ENCODE results near the gene DST. TPM values are rescaled to one million over a fixed set of nuclear protein-coding genes. Genes with fewer than 3 reads are reported as not detected.
A peak's percentile ranks its signal among the peaks of the same experiment; 100 is the strongest.

The DST gene
- polyA plus RNA-seq, 1 of the 3 experiments (the other 2 are of a cell fraction) = 64.3 TPM

GRCh38 chr6:56547687-56548086 lies 95.0 kb downstream of the DST start (continued):
- no peak for TF ChIP-seq PBX3 (IDR thresholded peaks at IDR 0.05)
- no peak for TF ChIP-seq TAF1 (IDR thresholded peaks at IDR 0.05; ENCODE audit: borderline replicate concordance, low read depth, low read length)
- TF ChIP-seq RXRA (IDR thresholded peaks at IDR 0.05; ENCODE audit: borderline replicate concordance, low read depth) = no peak
- TF ChIP-seq EZH2phosphoT487 (IDR thresholded peaks at IDR 0.05; ENCODE audit: borderline replicate concordance, low read depth) = no peak
- TF ChIP-seq FOXM1 (IDR thresholded peaks at IDR 0.05; ENCODE audit: low read depth) = no peak
- TF ChIP-seq MAX (IDR thresholded peaks at IDR 0.05; ENCODE audit: low read depth) = no peak
- no peak for TF ChIP-seq RAD21 (IDR thresholded peaks at IDR 0.05; ENCODE audit: low read length)

- ChIA-PET POLR2A (interaction anchor here (0.6 to 1.3 kb wide), 8 partner anchors 18 to 309 kb away, joined by 3 to 9 read pairs (median 4); no protein-coding TSS in a partner anchor), CTCF (interaction anchor here (0.6 to 4.9 kb wide), 14 partner anchors 9 to 184 kb away, joined by 3 to 31 read pairs (median 3); no protein-coding TSS in a partner anchor)
- Histone ChIP-seq H2AFZ (ENCODE audit: low read depth) (0 out of 2 replicates have a peak overlapping the region, but pooled peaks have one; percentile 10), H3K36me3 (replicated peaks in 1 of 2; ENCODE audit: control insufficient read depth in 1 of 2, insufficient read depth in 2 of 2, low read length in 1 of 2) (peaks cover 0 to 5% of the 10 kb centered on the region in 2 experiments), H3K4me2 (peak overlapping the region; percentile 74), H3K27ac (ENCODE audit: low read depth in 2 of 2, low read length in 1 of 2) (peak overlapping the region; percentile 88 to 96), H3K4me3 (ENCODE audit: low read depth in 2 of 2, low read length in 1 of 2) (peak overlapping the region; percentile 56 to 76), H3K9me2 (no peaks in the 10 kb centered on the region), H3K27me3 (ENCODE audit: insufficient read depth) (no peaks in the 10 kb centered on the region), H3F3A (replicated peaks; ENCODE audit: insufficient read depth) (peaks cover 32% of the 10 kb centered on the region), H4K20me1 (ENCODE audit: insufficient read depth) (peaks cover 8% of the 10 kb centered on the region; the same call in 1 of the 2 replicates), H3K4me1 (ENCODE audit: control insufficient read depth in 1 of 2, insufficient read depth in 2 of 2, low read depth in 1 of 2, low read length in 1 of 2) (peaks cover 19 to 31% of the 10 kb centered on the region in 2 experiments; a peak in 3 of 4 replicates), H3K9ac (peak overlapping the region; percentile 85), H3K9me3 (no peaks in the 10 kb centered on the region), H3K79me2 (ENCODE audit: insufficient read depth) (peaks cover 93% of the 10 kb centered on the region)
- 1% methylated on average over 28 of the region's 50 CpGs for WGBS (ENCODE audit: low lambda C conversion rate)
- DNase-seq = peak; percentile 74
- TF ChIP-seq EP300 (IDR thresholded peaks at IDR 0.05; ENCODE audit: borderline replicate concordance in 1 of 2, low read depth in 1 of 2, low read length in 1 of 2) (peak; percentile 4 to 24; a peak in 2 of 4 replicates), EZH2phosphoT487 (IDR thresholded peaks at IDR 0.05; ENCODE audit: borderline replicate concordance, low read depth) (no peak), TCF12 (IDR thresholded peaks at IDR 0.05) (0 out of 2 replicates have a peak, but pooled peaks have one; percentile 49), NRF1 (IDR thresholded peaks at IDR 0.05; ENCODE audit: low read depth, low read length) (no peak), YY1 (IDR thresholded peaks at IDR 0.05; ENCODE audit: low read depth) (peak; percentile 44), RXRA (IDR thresholded peaks at IDR 0.05; ENCODE audit: borderline replicate concordance, low read depth) (no peak), USF2 (IDR thresholded peaks at IDR 0.05; ENCODE audit: borderline replicate concordance, low read depth, low read length) (no peak), TEAD4 (IDR thresholded peaks at IDR 0.05; ENCODE audit: borderline replicate concordance, insufficient read depth) (peak; percentile 28; the same call in 1 of the 2 replicates), MAX (IDR thresholded peaks at IDR 0.05; ENCODE audit: low read depth) (peak; percentile 67), MXI1 (IDR thresholded peaks at IDR 0.05; ENCODE audit: low read depth, low read length) (peak; percentile 83), ELF1 (IDR thresholded peaks at IDR 0.05) (no peak), RFX5 (IDR thresholded peaks at IDR 0.05; ENCODE audit: low read length) (peak; percentile 1; the same call in 1 of the 2 replicates), GABPA (IDR thresholded peaks at IDR 0.05; ENCODE audit: low read depth) (no peak), TAF1 (IDR thresholded peaks at IDR 0.05; ENCODE audit: borderline replicate concordance, low read depth, low read length) (peak; percentile 82), ZBTB33 (IDR thresholded peaks at IDR 0.05; ENCODE audit: borderline replicate concordance, low read depth) (no peak), POLR2AphosphoS5 (IDR thresholded peaks at IDR 0.05; ENCODE audit: low read depth, low read length) (peak; percentile 77), IRF3 (IDR thresholded peaks at IDR 0.05; ENCODE audit: low read depth, low read length) (no peak)
These were observed 100.0 kb downstream of the DST start for GRCh38 chr6:56542364-56543331.

Data from SK-N-SH (cell line).